HepG2 (cell line): ENCODE data around the gene C1S. TPM values are rescaled to one million over a fixed set of nuclear protein-coding genes. Genes with fewer than 3 reads are reported as not detected.

Experiments used
- ATAC-seq: fragments of 200-7000 bp; cut with Tn5 transposase; 3 replicates; pipeline ENCODE4 v1.9.1; 2020; ENCODE audit warnings: mild to moderate bottlenecking, moderate library complexity
- BruUV-seq: library from RNA; stranded (reverse); fragments of 400-500 nt; replicated peaks from 2 replicates; lab custom pipeline; 2021; lab: Mats Ljungman, UMichigan
- CTCF ChIA-PET: fragments of 300-600 bp; formaldehyde crosslinking; extraction: SDS; loops from one replicate; lab custom pipeline; 2021; ENCODE audit warnings: low total read pairs, inconsistent platforms, low intra/inter-chr PET ratio; lab: Yijun Ruan, JAX
- POLR2A ChIA-PET: fragments of 350-600 bp; sonication (Branson Sonifier 250); formaldehyde crosslinking; loops from one replicate; lab custom pipeline; 2020; ENCODE audit warnings: antibody characterized with exemption, inconsistent platforms; lab: Yijun Ruan, JAX
- DNase-seq: peaks from one replicate; pipeline ENCODE4 v3.0.0-alpha.2; 2015; ENCODE audit warnings: low spot score
- FAIRE-seq: peaks from 3 replicates; lab custom pipeline; 2011; peaks lifted over from hg19 to GRCh38; lab: Jason Lieb, UNC
- H2AFZ ChIP-seq: one replicate; pipeline ENCODE4 v1.6.1; 2011; ENCODE audit warnings: low read length, inconsistent platforms
- H3K27ac ChIP-seq: fragments of 300-600 bp; 3 replicates; pipeline ENCODE4 v1.8.0; 2011; ENCODE audit warnings: mixed run types, mild to moderate bottlenecking, mixed read lengths, low read length, inconsistent platforms; ENCODE audit not compliant: insufficient read depth; ENCODE audit errors: extremely low read length
- H3K27me3 ChIP-seq, 2 experiments: fragments of 200-600 bp in 1 of 2; 2 replicates in 1 of 2; 3 replicates in 1 of 2; pipeline versions ENCODE4 v1.6.0 to v1.8.0; 2011; ENCODE audit warnings: low read length in 2 of 2, mild to moderate bottlenecking in 2 of 2, moderate library complexity in 2 of 2, inconsistent platforms in 1 of 2; ENCODE audit not compliant: insufficient read depth in 2 of 2, control insufficient read depth in 1 of 2
- H3K36me3 ChIP-seq, 2 experiments: fragments of 200-600 bp in 1 of 2; replicated peaks in 1 of 2; 2 replicates in 1 of 2; 3 replicates in 1 of 2; pipeline versions ENCODE4 v1.5.1 to v1.8.0; 2011; ENCODE audit warnings: low read length in 2 of 2, inconsistent platforms in 1 of 2; ENCODE audit not compliant: insufficient read depth in 2 of 2, control insufficient read depth in 1 of 2
- H3K4me1 ChIP-seq: 2 replicates; pipeline ENCODE4 v1.5.1; 2012; ENCODE audit warnings: low read length, inconsistent platforms; ENCODE audit not compliant: insufficient read depth
- H3K4me2 ChIP-seq: 2 replicates; pipeline ENCODE4 v1.6.0; 2011; ENCODE audit warnings: low read depth, low read length, inconsistent platforms
- H3K4me3 ChIP-seq, 3 experiments: fragments of 200-600 bp in 1 of 3; sonication (generic), shearing (Covaris generic) in 1 of 3; replicated peaks in 1 of 3; 2 replicates each; pipeline ENCODE4 v1.5.1; 2011 to 2016; ENCODE audit warnings: low read length in 3 of 3, inconsistent platforms in 2 of 3, low read depth in 2 of 3, mild to moderate bottlenecking in 2 of 3, control low read depth in 1 of 3, mixed read lengths in 1 of 3; ENCODE audit not compliant: insufficient read depth in 1 of 3
- H3K79me2 ChIP-seq: one replicate; pipeline ENCODE4 v1.6.1; 2011; ENCODE audit warnings: low read length, inconsistent platforms; ENCODE audit not compliant: insufficient read depth
- H3K9ac ChIP-seq: 2 replicates; pipeline ENCODE4 v1.6.0; 2011; ENCODE audit warnings: mild to moderate bottlenecking, low read depth, low read length, inconsistent platforms; ENCODE audit not compliant: insufficient read depth
- H3K9me3 ChIP-seq: 2 replicates; pipeline ENCODE4 v1.5.1; 2012; ENCODE audit warnings: mild to moderate bottlenecking, low read length
- H4K20me1 ChIP-seq: 2 replicates; pipeline ENCODE4 v1.6.0; 2011; ENCODE audit warnings: inconsistent platforms, mild to moderate bottlenecking, low read length, moderate library complexity; ENCODE audit not compliant: insufficient read depth
- CENPT ChIP-seq: sonication (generic); formaldehyde crosslinking; IDR thresholded peaks from 2 replicates; pipeline ENCODE4 v1.8.0; 2022; ENCODE audit warnings: low read depth, mild to moderate bottlenecking, moderate library complexity, missing genetic modification reagents
- NFAT5 ChIP-seq: sonication (generic); formaldehyde crosslinking; IDR thresholded peaks from 2 replicates; pipeline ENCODE4 v1.4.0; 2020; ENCODE audit warnings: missing genetic modification reagents
- PRDM15 ChIP-seq: sonication (generic); formaldehyde crosslinking; IDR thresholded peaks from 2 replicates; pipeline ENCODE4 v1.4.0; 2020; ENCODE audit warnings: missing genetic modification reagents
- TRIM24 ChIP-seq: sonication (generic); formaldehyde crosslinking; IDR thresholded peaks from 2 replicates; pipeline ENCODE4 v1.8.0; 2022; ENCODE audit warnings: mild to moderate bottlenecking, missing genetic modification reagents
- ZBTB1 ChIP-seq: sonication (generic); formaldehyde crosslinking; IDR thresholded peaks from 2 replicates; pipeline ENCODE4 v1.4.0; 2020; ENCODE audit warnings: missing genetic modification reagents, borderline replicate concordance
- ZNF44 ChIP-seq: sonication (generic); formaldehyde crosslinking; IDR thresholded peaks from 2 replicates; pipeline ENCODE4 v1.5.1; 2020; ENCODE audit warnings: mild to moderate bottlenecking, missing genetic modification reagents
- ZNF513 ChIP-seq: sonication (generic); formaldehyde crosslinking; conservative IDR thresholded peaks from 2 replicates; pipeline ENCODE4 v1.5.0; 2020; ENCODE audit warnings: missing genetic modification reagents
- ZNF878 ChIP-seq: sonication (generic); formaldehyde crosslinking; IDR thresholded peaks from 2 replicates; pipeline ENCODE4 v1.8.1; 2023; ENCODE audit warnings: mild to moderate bottlenecking, missing genetic modification reagents, moderate library complexity
- WGBS: methylation state at CpG from one replicate; pipeline ENCODE4 v1.1.6; 2017; ENCODE audit warnings: low lambda C conversion rate; 5-methylcytosine and 5-hydroxymethylcytosine counted together
- in situ Hi-C: cut with HindIII; loops from 2 replicates; pipeline ENCODE4 v1.10.0; 2017; ENCODE audit warnings: low pct_unique_long_range_greater_than_20kb; ENCODE audit not compliant: extremely low pct_ligation_motif_present
- intact Hi-C: fragments of 100-400 bp; cut with micrococcal nuclease; formaldehyde crosslinking; loops from one replicate; pipeline ENCODE4 v1.10.0; 2022; ENCODE audit not compliant: unreplicated experiment
- polyA plus RNA-seq, 8 experiments: library from polyadenylated mRNA; depleted of rRNA in 3 of 8; stranded (reverse) in 7 of 8; unstranded in 1 of 8; fragments of >200 nt; fragmentation: Illumina TruSeq in 4 of 8; extraction: Trizol in 4 of 8; gene quantifications; 2 replicates each; pipeline versions ENCODE4 v1.2.1 to v1.2.3, GENCODE V29; 2011 to 2016; ENCODE audit warnings: low read depth in 4 of 8, missing spikeins in 1 of 8, mixed read lengths in 1 of 8; ENCODE audit not compliant: insufficient read depth in 1 of 8
- total RNA-seq, 5 experiments: library from RNA; depleted of rRNA; stranded (reverse); fragments of >200 nt; fragmentation: Illumina TruSeq; extraction: Trizol; gene quantifications; 2 replicates each; pipeline ENCODE4 v1.2.3, GENCODE V29; 2016; ENCODE audit warnings: low read depth in 1 of 5

C1S gene
- total and polyA plus RNA-seq, 2 of the 13 experiments (the other 11 are each of a cell fraction or from before 2014, with no cell fraction given), result 14.5 to 18.2 TPM

- TF ChIP-seq CENPT, result no peak
- no peak for TF ChIP-seq ZBTB1 (CRISPR knock-in tag)
- peak; percentile 96 for TF ChIP-seq ZNF44
- TF ChIP-seq TRIM24 (CRISPR knock-in tag), result no peak
- no peak for TF ChIP-seq NFAT5 (CRISPR knock-in tag)
- no peak for TF ChIP-seq ZNF878
- no peak for TF ChIP-seq PRDM15
- no peak for TF ChIP-seq ZNF513 (CRISPR knock-in tag)
- Histone ChIP-seq H3K4me2 (no peak overlapping the region), H3K27me3 (no peaks in the 10 kb centered on the region), H3K9me3 (no peaks in the 10 kb centered on the region), H4K20me1 (no peaks in the 10 kb centered on the region), H3K36me3 (no peaks in the 10 kb centered on the region), H3K9ac (no peak overlapping the region), H3K4me1 (peaks cover 64% of the 10 kb centered on the region), H3K4me3 (no peak overlapping the region), H2AFZ (no peak overlapping the region), H3K79me2 (no peaks in the 10 kb centered on the region), H3K27ac (no peak overlapping the region)
- ChIA-PET CTCF (interaction anchor here (2.1 to 3.3 kb wide), 2 partner anchors 50 to 86 kb away, joined by 5 to 16 read pairs; partner anchors contain the start of gene C1RL), POLR2A (interaction anchor here (0.9 to 3.0 kb wide), 8 partner anchors 10 to 115 kb away, joined by 3 to 45 read pairs (median 7); partner anchors contain the start of genes C12orf57, C1RL, LPCAT3 and RNU7-1)
- FAIRE-seq (no peak), ATAC-seq (no peak), DNase-seq (no peak)
- 63% methylated on average over 9 of the region's 9 CpGs for WGBS
- intact Hi-C loops (no loop called here), in situ Hi-C loops (loop anchor here (5.0 kb wide), 1 partner anchor 33 kb away; the partner anchor contains the start of gene C1R)
- BruUV-seq, result no TSS peak
Measured at GRCh38 chr12:7058850-7059395, 1.6 kb upstream of the C1S start.
